ENCODE measurements around the gene RNF223. TPM values are rescaled to one million over a fixed set of nuclear protein-coding genes. Genes with fewer than 3 reads are reported as not detected.

The RNF223 gene
- total and polyA plus RNA-seq, 2 of the 8 experiments (the other 6 are each of a cell fraction or from before 2014, with no cell fraction given): not detected

GRCh38 chr1:1109743-1110142, 35.6 kb upstream of the RNF223 start:
- no peak overlapping the region for H4K91ac ChIP-seq (replicated peaks; ENCODE audit: insufficient read length, low read length)
- no peak overlapping the region for H3K56ac ChIP-seq (replicated peaks; ENCODE audit: insufficient read length, low read depth, low read length)
- no peak overlapping the region for H2AFZ ChIP-seq (ENCODE audit: low read length)
- no peak overlapping the region for H2BK120ac ChIP-seq (replicated peaks; ENCODE audit: low read depth, low read length)
- H2BK12ac ChIP-seq (ENCODE audit: low read depth, low read length): no peak overlapping the region
- H3K79me1 ChIP-seq (ENCODE audit: low read depth, low read length): peaks cover 13% of the 10 kb centered on the region
- H3K23ac ChIP-seq (ENCODE audit: insufficient read length): no peak overlapping the region
- no peak overlapping the region for H3K4me3 ChIP-seq (ENCODE audit: extremely low read depth in 1 of 4, insufficient read depth in 2 of 4, low read depth in 3 of 4, low read length in 4 of 4)
- H2BK15ac ChIP-seq (ENCODE audit: low read length): no peak overlapping the region
- POLR2A ChIA-PET (ENCODE audit: partially characterized antibody): interaction anchor here (2.0 kb wide), 1 partner anchor 76 kb away, joined by 4 read pairs; no protein-coding TSS in a partner anchor
- no peak overlapping the region for H3K27ac ChIP-seq (ENCODE audit: low read depth, low read length)
- no peak overlapping the region for H3K4ac ChIP-seq (replicated peaks; ENCODE audit: insufficient read length, low read depth, low read length)
- H3K23me2 ChIP-seq (ENCODE audit: low read depth, low read length): no peaks in the 10 kb centered on the region
- FAIRE-seq (no peak), DNase-seq (ENCODE audit: low read depth in 1 of 2, low spot score in 2 of 2) (no peak)
- CTCF ChIA-PET (ENCODE audit: partially characterized antibody): no interaction called here
- peaks cover 0 to 8% (median 2%) of the 10 kb centered on the region in 4 experiments; a peak in 2 of 8 replicates for H3K36me3 ChIP-seq (ENCODE audit: control insufficient read depth in 2 of 4, insufficient read depth in 4 of 4, low read length in 3 of 4)
- no peak overlapping the region for H4K8ac ChIP-seq (ENCODE audit: extremely low read depth, insufficient read depth, low read length)
- peaks cover 0 to 2% (median 1%) of the 10 kb centered on the region in 4 experiments; a peak in 4 of 7 replicates for H3K4me1 ChIP-seq (replicated peaks in 1 of 4; ENCODE audit: control insufficient read depth in 3 of 4, insufficient read depth in 4 of 4, low read length in 3 of 4)
- H3K27me3 ChIP-seq (replicated peaks in 1 of 4; ENCODE audit: control insufficient read depth in 3 of 4, extremely low read depth in 1 of 4, insufficient read depth in 3 of 4, low read length in 3 of 4): no peaks in the 10 kb centered on the region
- no peak overlapping the region for H2BK5ac ChIP-seq (ENCODE audit: low read depth, low read length)
- WGBS, 2 experiments (ENCODE audit: extremely low coverage in 1 of 2, insufficient coverage in 1 of 2, insufficient read length in 1 of 2, insufficient replicate concordance in 2 of 2, low coverage in 1 of 2, low lambda C conversion rate in 2 of 2, missing lambda C conversion rate in 1 of 2): 94% methylated on average over 14 of the region's 14 CpGs; no CpG with 5 or more reads in 1 of the 2 experiments
- no peak overlapping the region for H3K14ac ChIP-seq (ENCODE audit: insufficient read length)
- H3K79me2 ChIP-seq (ENCODE audit: control insufficient read depth in 1 of 2, insufficient read depth in 2 of 2, low read length in 2 of 2): peaks cover 0 to 10% of the 10 kb centered on the region in 2 experiments; a peak in 2 of 4 replicates
- no peak overlapping the region for H3K4me2 ChIP-seq (ENCODE audit: insufficient read depth in 1 of 2, low read depth in 2 of 2, low read length in 2 of 2)
- H4K5ac ChIP-seq (ENCODE audit: insufficient read length, low read depth, low read length): no peak overlapping the region
- peaks cover 1 to 4% of the 10 kb centered on the region in 2 experiments for H4K20me1 ChIP-seq (replicated peaks in 1 of 2; ENCODE audit: control insufficient read depth in 1 of 2, insufficient read depth in 2 of 2, low read length in 2 of 2)
- H3K9ac ChIP-seq (replicated peaks in 1 of 4; ENCODE audit: extremely low read depth in 1 of 4, low read depth in 3 of 4, low read length in 3 of 4): no peak overlapping the region
- H2BK20ac ChIP-seq (ENCODE audit: low read length): no peak overlapping the region
- no peak overlapping the region for H2AK5ac ChIP-seq (ENCODE audit: low read depth, low read length)
- peaks cover 8 to 24% of the 10 kb centered on the region in 2 experiments; a peak in 3 of 4 replicates for H3K9me3 ChIP-seq (ENCODE audit: insufficient read depth in 2 of 2, low read depth in 1 of 2, low read length in 1 of 2)
- no peak overlapping the region for H3K18ac ChIP-seq (ENCODE audit: extremely low read depth, low read length)
- TF ChIP-seq TAF1 (IDR thresholded peaks at IDR 0.05; ENCODE audit: low read depth, low read length): no peak
- no peak for TF ChIP-seq PHF8 (conservative IDR thresholded peaks at IDR 0.05; ENCODE audit: low read depth, low read length)
- no peak for TF ChIP-seq TEAD4 (IDR thresholded peaks at IDR 0.05; ENCODE audit: low read depth, low read length)
- TF ChIP-seq HDAC2 (IDR thresholded peaks at IDR 0.05; ENCODE audit: borderline replicate concordance in 1 of 2, low read depth in 2 of 2, low read length in 2 of 2): no peak
- no peak for TF ChIP-seq SIX5 (IDR thresholded peaks at IDR 0.05; ENCODE audit: low read depth, low read length)
- no peak for TF ChIP-seq TCF12 (IDR thresholded peaks at IDR 0.05; ENCODE audit: low read depth, low read length)
- no peak for TF ChIP-seq CEBPB (IDR thresholded peaks at IDR 0.05; ENCODE audit: low read depth, low read length)
- no peak for TF ChIP-seq KDM4A (IDR thresholded peaks at IDR 0.05; ENCODE audit: low read depth, low read length, severe bottlenecking)
- TF ChIP-seq MAX (IDR thresholded peaks at IDR 0.05): no peak
- no peak for TF ChIP-seq USF2 (IDR thresholded peaks at IDR 0.05; ENCODE audit: low read length)
- TF ChIP-seq ZNF274 (IDR thresholded peaks at IDR 0.05; ENCODE audit: borderline replicate concordance, extremely low read depth, low read length): no peak
- TF ChIP-seq CBX5 (IDR thresholded peaks at IDR 0.05; ENCODE audit: low read depth, low read length): no peak
- TF ChIP-seq RFX5 (IDR thresholded peaks at IDR 0.05; ENCODE audit: borderline replicate concordance, low read depth, low read length): no peak

All from H1 (cell line).